Tibial nerve (tissue), 4 donors: ENCODE measurements around the gene IL17RD. TPM values are rescaled to one million over a fixed set of nuclear protein-coding genes. Genes with fewer than 3 reads are reported as not detected.

Experiments used
- DNase-seq, 2 donors: peaks; one replicate each; pipeline ENCODE4 v3.0.0-alpha.2; 2019; ENCODE audit warnings: low spot score in 2 of 2
- H3K27ac ChIP-seq, 4 donors: fragments of 200-600 bp; sonication (generic) in 3 of 4; one replicate each; pipeline ENCODE4 v1.5.1; 2017 to 2019; ENCODE audit warnings: mild to moderate bottlenecking in 1 of 4
- H3K27me3 ChIP-seq, 2 donors: fragments of 200-600 bp; sonication (generic) in 1 of 2; one replicate each; pipeline versions ENCODE4 v1.5.1 to v1.6.0; 2017 to 2019
- H3K36me3 ChIP-seq, 3 donors: fragments of 200-600 bp; sonication (generic); one replicate each; pipeline ENCODE4 v1.5.1; 2018 to 2019
- H3K4me1 ChIP-seq, 4 donors: fragments of 200-600 bp; sonication (generic) in 3 of 4; one replicate each; pipeline ENCODE4 v1.5.1; 2017 to 2019
- H3K4me3 ChIP-seq, 4 donors: fragments of 200-600 bp; sonication (generic) in 3 of 4; one replicate each; pipeline ENCODE4 v1.5.1; 2017 to 2019; ENCODE audit warnings: mild to moderate bottlenecking in 1 of 4, moderate library complexity in 1 of 4
- H3K9me3 ChIP-seq, 4 donors: fragments of 200-600 bp; sonication (generic) in 3 of 4; one replicate each; pipeline ENCODE4 v1.5.1; 2017 to 2019
- CTCF ChIP-seq, 5 experiments: fragments of 200-600 bp in 3 of 5; fragments of 450-650 bp in 2 of 5; sonication (generic) in 3 of 5; IDR thresholded peaks; one replicate each; pipeline ENCODE4 v1.5.1; 2016 to 2019; ENCODE audit warnings: antibody characterized with exemption in 5 of 5, mild to moderate bottlenecking in 3 of 5, moderate library complexity in 2 of 5
- EP300 ChIP-seq, 2 donors: sonication (generic); formaldehyde crosslinking; IDR thresholded peaks; one replicate each; pipeline ENCODE4 v1.6.1; 2017; ENCODE audit warnings: antibody characterized with exemption in 2 of 2, mild to moderate bottlenecking in 1 of 2
- POLR2A ChIP-seq, 2 donors: fragments of 450-650 bp; IDR thresholded peaks; one replicate each; pipeline ENCODE4 v1.6.1; 2017; ENCODE audit warnings: antibody characterized with exemption in 2 of 2, mild to moderate bottlenecking in 2 of 2, moderate library complexity in 2 of 2
- WGBS, 2 donors: methylation state at CpG; one replicate each; pipeline ENCODE4 v1.1.5; 2018; 5-methylcytosine and 5-hydroxymethylcytosine counted together
- total RNA-seq, 4 donors: library from RNA; depleted of rRNA; stranded (reverse); fragments of >200 nt; gene quantifications; one replicate each; pipeline ENCODE4 v1.1.0, GENCODE V29; 2016

IL17RD gene
- total RNA-seq, 4 donors from 2014 or later, result 9.8 to 13.8 (median 10.1) TPM

GRCh38 chr3:57064001-57064400 lies 101.2 kb downstream of the IL17RD start:
- 78% methylated on average over 6 of the region's 6 CpGs for WGBS, 2 donors
- TF ChIP-seq EP300 (IDR thresholded peaks at IDR 0.05), result no peak
- TF ChIP-seq CTCF (IDR thresholded peaks at IDR 0.05), result no peak
- TF ChIP-seq POLR2A (IDR thresholded peaks at IDR 0.05), result no peak
- no peak for DNase-seq
- no peak overlapping the region for H3K4me3 ChIP-seq
- H3K36me3 ChIP-seq, result no peaks in the 10 kb centered on the region
- no peak overlapping the region for H3K27ac ChIP-seq
- peaks cover 0 to 16% (median 0%) of the 10 kb centered on the region in 4 donors for H3K4me1 ChIP-seq
- no peaks in the 10 kb centered on the region for H3K27me3 ChIP-seq
- no peaks in the 10 kb centered on the region for H3K9me3 ChIP-seq

GRCh38 chr3:57063032-57063431 lies 102.1 kb downstream of the IL17RD start:
- no peaks in the 10 kb centered on the region for H3K9me3 ChIP-seq
- H3K27me3 ChIP-seq, result no peaks in the 10 kb centered on the region
- no peaks in the 10 kb centered on the region for H3K36me3 ChIP-seq
- H3K27ac ChIP-seq, result peak overlapping the region in 1 of 4 donors; percentile 0
- DNase-seq, result no peak
- TF ChIP-seq POLR2A (IDR thresholded peaks at IDR 0.05) (no peak), CTCF (IDR thresholded peaks at IDR 0.05) (no peak), EP300 (IDR thresholded peaks at IDR 0.05) (no peak)
- H3K4me1 ChIP-seq, result peaks cover 0 to 6% (median 0%) of the 10 kb centered on the region in 4 donors
- 85 to 88% methylated on average over 5 of the region's 5 CpGs for WGBS, 2 donors
- no peak overlapping the region for H3K4me3 ChIP-seq

- DNase-seq, result no peak
- Histone ChIP-seq H3K27ac (peak overlapping the region in 2 of 4 donors; percentile 19 to 54), H3K4me1 (peaks cover 0 to 4% (median 0%) of the 10 kb centered on the region in 4 donors), H3K4me3 (no peak overlapping the region), H3K27me3 (no peaks in the 10 kb centered on the region), H3K9me3 (no peaks in the 10 kb centered on the region), H3K36me3 (no peaks in the 10 kb centered on the region)
- TF ChIP-seq CTCF (IDR thresholded peaks at IDR 0.05) (no peak), EP300 (IDR thresholded peaks at IDR 0.05) (no peak), POLR2A (IDR thresholded peaks at IDR 0.05) (no peak)
- 35 to 37% methylated on average over 9 of the region's 9 CpGs for WGBS, 2 donors
Measured at GRCh38 chr3:57062101-57062631, 103.0 kb downstream of the IL17RD start.

GRCh38 chr3:57061556-57061955 lies 103.6 kb downstream of the IL17RD start:
- H3K4me3 ChIP-seq, result no peak overlapping the region
- H3K9me3 ChIP-seq, result no peaks in the 10 kb centered on the region
- peaks cover 0 to 4% (median 0%) of the 10 kb centered on the region in 4 donors for H3K4me1 ChIP-seq
- WGBS, 2 donors, result 95 to 96% methylated on average over 3 of the region's 3 CpGs
- no peaks in the 10 kb centered on the region for H3K36me3 ChIP-seq
- no peak for DNase-seq
- H3K27me3 ChIP-seq, result no peaks in the 10 kb centered on the region
- TF ChIP-seq EP300 (IDR thresholded peaks at IDR 0.05) (no peak), POLR2A (IDR thresholded peaks at IDR 0.05) (no peak), CTCF (IDR thresholded peaks at IDR 0.05) (no peak)
- peak overlapping the region in 2 of 4 donors; percentile 19 to 54 for H3K27ac ChIP-seq

GRCh38 chr3:57060089-57060821 lies 104.9 kb downstream of the IL17RD start, which contains the start of gene SPATA12:
TSS of gene SPATA12 (plus strand) at chr3:57060664. CDS start at chr3:57073695, 13,031 bp downstream.
- no peaks in the 10 kb centered on the region for H3K27me3 ChIP-seq
- no peak for TF ChIP-seq POLR2A (IDR thresholded peaks at IDR 0.05)
- peak in 1 of 2 donors; percentile 25 for TF ChIP-seq EP300 (IDR thresholded peaks at IDR 0.05)
- TF ChIP-seq CTCF (IDR thresholded peaks at IDR 0.05), result no peak
- peak; percentile 17 to 49 for DNase-seq
- 43 to 60% methylated on average over 11 of the region's 11 CpGs for WGBS, 2 donors
- no peak within 1 kb of the TSS for H3K4me3 ChIP-seq
- no peaks in the 10 kb centered on the region for H3K9me3 ChIP-seq
- no peaks in the 10 kb centered on the region for H3K36me3 ChIP-seq
- peak within 1 kb of the TSS in 1 of 4 donors; percentile 49 for H3K27ac ChIP-seq
- H3K4me1 ChIP-seq, result peaks cover 0 to 4% (median 0%) of the 10 kb centered on the region in 4 donors
